Islet of Langerhans (tissue), 1 donor: ENCODE data around the gene HEMK1.

Experiments
- FAIRE-seq: peaks from one replicate; lab custom pipeline; 2011; peaks lifted over from hg19 to GRCh38; lab: Jason Lieb, UNC

The HEMK1 gene

DNA sequence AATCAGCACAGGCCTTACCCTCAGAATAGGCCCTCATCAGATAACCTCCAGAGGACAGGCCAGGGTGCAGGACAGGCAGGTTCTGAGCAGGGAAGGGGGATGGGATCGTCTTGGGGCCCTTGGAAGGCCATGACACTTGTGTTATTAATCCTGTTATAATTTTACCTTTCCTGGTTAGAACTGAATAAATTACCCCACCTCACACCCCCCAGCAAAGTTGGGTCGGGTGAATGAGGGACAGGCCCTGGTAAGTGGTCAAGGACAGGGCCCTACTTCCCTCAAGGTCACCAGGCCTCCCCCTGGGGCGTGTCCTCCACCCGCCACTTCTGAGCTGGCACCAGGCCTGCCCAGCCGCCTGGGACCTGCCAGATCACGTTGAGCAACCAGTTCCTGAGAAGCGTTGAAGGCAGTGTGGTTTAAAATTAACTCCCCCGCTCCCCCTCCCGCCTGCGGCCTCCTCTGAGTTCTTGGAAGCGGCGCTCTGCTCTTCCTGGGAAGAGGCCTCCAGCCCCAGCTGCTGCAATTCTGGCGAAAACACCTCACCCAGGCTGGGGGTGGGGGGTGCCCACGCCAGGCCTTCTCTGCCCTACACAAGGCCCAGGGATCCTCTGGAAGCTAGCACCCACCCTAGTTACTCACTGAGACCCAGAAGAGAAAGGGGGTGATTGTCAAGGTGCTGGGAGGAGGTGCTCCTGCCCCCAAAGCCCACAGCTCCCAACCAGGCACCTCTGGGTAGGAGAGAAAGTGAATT is 31.7 kb downstream of the HEMK1 start:
- no peak for FAIRE-seq

DNA sequence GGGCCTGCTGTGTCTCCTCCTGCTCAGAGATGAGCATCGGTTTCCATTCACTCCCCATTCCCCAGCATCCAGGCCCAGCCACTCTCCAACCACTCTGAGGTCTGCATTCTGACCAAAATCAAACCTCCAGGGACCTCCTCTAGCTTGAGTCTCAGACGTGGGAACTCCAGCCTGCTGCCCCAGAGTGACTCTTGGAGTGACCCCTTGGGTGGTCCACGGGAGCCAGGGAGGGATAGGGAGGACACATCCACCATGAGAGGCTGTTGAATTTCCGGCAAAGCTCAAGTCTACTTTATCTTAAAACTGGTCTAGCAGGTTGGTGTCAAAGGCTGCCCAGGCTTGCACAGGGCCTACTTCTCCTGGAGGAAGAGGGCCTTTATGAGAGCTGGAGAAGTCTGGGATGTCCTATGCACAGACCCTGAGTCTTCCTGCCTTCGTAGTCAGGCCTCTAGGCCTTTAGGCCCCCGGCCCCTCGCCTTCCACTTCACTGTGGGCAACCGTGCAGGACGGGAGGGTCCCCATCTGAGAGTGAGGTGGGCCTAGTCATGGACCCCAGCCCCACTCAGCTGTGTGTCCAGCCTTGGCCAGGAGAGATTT is 33.4 kb downstream of the HEMK1 start:
- FAIRE-seq: no peak

DNA sequence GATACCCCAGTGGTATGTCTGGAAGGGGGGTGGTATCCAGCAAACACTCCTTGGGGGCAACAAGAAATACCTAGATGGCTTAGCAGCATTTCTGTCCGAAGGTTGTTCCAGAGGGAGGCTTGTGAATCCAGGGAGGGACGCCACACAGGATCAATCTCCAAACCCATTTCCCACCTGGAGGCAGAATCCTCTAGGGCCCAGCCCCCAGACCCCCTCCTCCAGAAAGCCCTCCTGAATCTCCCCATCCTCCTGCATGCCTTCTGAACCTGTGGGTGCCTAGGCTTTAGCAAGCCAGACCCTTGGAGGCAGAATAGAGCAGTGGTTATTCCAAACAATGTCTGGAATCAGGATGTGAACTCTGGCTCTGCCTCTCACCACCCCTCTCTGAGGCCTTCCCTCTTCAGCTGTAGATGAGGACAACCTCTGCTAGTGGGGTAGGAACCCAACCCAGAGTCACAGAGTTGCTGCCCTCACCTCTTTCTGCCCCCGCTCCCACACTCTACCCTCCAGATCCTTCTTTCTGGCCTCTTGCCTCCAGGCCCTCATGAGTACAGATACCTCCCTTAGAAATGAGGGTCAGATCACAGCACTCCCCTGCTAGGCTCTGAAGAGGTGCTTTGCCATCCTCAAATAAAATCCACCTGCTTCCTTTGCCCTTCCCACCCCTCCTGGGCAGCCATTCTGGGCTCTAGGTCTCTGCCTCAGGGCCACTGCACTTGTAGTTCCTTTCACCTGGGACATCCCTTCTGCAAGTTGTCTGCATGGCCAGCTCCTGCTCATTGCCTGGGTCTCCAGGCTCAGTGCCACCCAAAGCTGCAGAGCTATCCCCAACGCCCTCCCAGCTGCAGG is 34.2 kb downstream of the HEMK1 start:
- no peak for FAIRE-seq

DNA sequence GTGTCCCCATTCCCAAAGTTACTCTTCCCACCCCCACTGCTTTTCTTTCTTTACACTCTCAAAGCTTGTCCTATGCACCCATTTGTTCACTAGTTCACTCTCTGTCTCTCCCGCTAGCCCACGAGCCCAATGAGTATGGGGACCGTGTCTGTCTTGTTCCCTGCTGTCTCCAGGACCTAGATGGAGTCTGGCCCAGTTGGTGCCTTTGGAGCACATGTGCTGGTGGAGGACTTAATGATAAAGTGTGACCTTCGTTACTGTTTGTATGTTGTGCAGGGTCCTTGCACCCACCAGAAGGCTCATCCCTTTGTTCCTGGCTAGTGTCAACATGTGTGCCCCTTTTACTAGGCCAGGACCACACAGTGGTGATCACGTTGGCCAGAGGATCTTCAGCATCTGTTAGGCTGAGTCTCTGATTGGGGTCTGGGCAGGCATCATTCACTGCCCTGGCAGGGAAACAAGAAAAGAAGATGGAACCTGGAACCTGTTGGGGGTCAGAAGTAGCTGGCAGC is 34.8 kb downstream of the HEMK1 start:
- FAIRE-seq: no peak

DNA sequence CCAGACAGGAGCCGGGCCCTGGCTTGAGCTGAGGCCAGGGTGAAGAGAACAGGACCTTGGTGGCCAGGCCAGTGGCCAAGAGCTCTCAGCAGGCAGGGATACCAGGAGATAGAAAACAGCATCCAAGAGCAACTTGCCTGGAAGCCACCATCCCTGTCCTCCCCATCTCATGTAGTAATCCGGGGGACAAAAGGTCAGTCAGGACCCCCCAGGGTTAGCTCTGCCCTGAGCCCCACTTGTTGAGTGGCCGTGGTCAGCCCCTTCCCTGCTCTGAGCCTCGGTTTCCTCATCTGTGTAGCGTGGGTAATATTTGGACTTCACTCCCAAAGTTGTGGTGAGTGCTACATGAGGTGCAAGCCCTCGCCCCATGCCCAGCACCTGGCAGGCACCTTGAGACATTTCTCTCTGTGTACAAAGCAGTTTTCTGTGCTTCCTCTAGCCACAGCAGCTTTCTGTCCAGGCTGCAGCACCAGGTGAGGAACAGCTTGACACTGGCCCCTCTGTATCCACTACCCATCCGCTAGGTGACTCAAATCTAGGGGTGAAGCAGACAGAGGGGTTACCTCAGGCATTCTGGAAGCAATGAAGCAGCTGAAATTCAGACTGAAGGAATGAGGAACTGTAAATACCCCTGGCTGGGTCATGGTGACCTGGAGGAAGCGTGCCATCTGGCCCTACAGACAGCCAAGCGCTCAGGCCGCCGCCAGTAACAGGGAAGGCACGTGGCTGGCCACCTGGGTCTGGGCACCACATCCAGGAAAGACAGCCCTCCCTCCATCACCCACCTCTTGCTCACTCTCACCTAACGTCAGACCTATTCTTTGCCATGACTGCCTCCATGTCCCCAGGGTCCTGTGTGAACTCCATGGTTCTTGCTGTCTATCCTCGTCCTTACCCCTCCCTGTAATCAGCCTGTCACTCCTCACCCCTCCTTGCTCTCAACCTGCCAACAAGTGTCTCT is 35.6 kb downstream of the HEMK1 start:
- peak; percentile 92 for FAIRE-seq

DNA sequence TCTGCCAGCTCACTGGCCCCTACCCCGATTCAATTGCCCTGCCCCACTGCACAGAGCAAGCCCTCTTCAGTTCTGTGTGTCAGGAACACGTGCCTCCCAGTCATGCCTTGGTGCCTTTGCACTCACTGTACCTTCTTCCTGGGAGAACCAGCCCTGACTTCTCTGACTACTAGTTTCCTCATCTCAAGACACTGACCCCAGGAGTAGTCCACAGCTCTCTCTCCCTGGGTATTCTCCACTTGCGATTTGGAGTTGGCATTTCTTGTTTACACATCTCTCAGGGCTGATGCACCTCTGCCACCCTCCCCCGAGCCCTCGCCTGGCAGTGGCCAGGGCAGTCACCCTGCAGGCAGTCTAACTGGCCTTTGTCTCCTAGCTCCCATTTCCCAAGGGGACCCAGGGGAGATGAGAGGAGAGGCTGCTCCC is 36.6 kb downstream of the HEMK1 start:
- FAIRE-seq: no peak

DNA sequence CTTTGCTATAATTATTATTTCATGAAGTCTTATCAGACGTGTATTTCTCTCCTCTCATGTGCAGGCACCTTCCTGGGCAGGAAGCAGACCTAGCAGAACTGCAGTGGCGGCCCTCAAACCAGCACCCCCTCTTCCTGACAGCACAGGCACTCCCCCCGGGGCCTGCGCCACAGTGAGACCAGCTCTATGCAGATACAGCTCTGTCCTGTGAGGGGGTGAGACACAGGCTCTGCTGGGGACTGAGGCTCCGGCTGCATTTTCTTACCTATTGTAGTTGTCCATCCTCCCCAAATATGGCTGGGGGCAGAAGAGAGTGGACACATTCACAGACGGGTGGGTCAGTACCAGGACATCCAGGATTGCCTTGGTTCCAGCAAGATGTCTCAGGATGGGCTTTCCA is 37.3 kb downstream of the HEMK1 start:
- FAIRE-seq: no peak

DNA sequence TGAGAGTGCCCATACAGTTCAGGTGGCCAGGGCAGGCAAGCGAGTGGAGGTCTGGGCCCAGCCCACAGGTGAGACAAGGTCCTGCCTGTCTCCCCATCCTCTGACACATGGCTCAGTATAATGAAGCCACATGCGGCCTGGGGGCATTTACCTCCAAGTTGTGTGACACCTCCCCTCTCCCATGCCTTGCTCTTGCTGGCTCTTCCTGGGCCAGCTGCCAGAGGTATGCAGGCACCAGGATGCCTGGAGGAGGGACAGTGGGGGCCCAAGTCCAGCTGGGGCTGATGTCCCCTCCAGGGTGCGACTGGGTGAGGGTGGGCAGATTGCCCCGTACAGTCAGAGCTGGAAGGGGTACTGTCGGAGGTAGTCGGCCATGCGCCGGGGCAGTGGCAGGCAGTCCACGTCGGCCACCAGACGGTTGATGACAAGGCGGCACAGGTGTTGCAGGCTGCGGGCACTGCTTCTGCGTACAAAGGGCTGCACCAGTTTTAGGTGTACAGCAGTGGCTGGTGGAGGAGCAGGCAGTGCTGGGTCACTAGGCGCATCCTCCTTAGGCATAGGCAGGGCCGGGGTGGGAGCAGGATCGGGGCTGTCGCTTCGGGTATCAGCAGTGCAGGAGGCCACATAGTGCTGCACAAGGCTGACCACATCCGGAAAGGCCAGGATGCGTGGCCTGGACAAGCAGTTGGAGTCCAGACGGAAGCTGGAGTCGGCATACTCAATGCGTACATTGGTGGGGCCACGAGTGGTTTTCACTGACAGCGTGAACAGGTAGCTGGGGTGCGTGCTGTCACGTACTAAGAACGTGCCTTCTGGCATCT is 38.2 kb downstream of the HEMK1 start:
- no peak for FAIRE-seq

DNA sequence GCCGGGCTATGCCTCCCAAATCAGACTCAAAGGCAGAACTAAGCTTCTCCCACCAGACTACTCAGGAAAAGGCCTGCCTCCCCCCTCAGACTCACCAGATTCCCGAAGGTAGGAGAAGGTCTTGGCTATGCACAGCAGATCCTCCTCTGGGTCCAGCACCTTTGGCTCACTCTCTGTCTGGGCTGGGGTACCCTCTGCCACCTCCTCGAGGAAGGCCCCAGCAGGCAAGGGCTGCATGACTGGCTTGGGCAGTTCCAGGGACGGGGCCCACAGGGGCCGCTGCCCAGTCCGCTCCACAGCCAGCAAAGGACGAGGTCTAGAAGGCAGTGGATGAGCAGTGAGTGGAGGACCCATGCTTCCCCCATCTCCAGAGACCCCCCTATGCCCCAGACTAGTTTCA is 39.0 kb downstream of the HEMK1 start:
- FAIRE-seq: no peak

DNA sequence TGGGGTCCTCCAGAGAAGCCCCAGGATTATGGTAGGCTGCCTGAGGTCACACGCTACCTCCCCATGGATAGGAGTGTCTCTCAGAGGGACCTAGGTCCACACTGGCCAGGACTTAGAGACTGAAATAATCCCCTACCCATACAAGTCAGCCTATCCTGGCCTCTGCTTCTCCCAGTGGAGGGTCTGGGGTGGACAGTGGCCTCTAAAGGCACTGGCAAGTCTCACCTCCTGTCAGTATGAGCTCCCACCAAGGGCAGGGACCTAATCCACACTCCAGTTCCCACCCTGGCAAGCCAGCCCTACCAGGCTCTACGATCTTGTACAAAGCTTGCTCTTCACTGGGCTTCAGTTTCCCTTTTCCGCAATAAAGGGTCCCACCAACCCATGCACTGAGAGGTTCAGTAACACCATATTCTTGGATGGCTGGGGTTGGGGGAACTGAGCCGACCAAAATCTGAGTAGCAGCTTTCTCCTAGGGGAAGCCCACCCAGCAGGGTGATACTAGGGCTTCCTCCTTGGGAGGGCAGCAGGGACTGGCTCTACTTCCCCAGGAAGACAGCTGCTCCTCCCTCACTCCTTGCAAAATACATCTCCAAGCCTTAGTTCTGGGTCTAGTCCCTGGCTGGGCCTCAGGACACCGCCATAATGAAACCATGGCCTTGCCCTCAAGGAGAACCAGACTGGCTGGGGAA is 39.9 kb downstream of the HEMK1 start:
- FAIRE-seq: no peak

DNA sequence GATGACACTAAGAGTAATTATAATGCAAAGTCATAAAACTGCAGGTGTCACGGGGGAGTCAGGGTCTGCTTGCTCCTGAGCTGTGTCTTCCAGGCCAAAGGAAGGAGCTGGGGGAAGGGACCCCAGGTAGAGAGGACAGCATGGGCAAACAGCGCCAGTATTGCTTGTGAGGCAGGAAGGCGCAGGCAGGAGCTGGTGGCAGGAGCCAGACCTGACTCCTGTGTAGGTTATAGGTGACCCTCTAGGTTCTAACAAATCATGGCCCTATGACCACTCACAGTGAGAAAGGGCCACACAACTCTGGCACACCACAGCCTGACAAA is 40.4 kb downstream of the HEMK1 start:
- FAIRE-seq: no peak

DNA sequence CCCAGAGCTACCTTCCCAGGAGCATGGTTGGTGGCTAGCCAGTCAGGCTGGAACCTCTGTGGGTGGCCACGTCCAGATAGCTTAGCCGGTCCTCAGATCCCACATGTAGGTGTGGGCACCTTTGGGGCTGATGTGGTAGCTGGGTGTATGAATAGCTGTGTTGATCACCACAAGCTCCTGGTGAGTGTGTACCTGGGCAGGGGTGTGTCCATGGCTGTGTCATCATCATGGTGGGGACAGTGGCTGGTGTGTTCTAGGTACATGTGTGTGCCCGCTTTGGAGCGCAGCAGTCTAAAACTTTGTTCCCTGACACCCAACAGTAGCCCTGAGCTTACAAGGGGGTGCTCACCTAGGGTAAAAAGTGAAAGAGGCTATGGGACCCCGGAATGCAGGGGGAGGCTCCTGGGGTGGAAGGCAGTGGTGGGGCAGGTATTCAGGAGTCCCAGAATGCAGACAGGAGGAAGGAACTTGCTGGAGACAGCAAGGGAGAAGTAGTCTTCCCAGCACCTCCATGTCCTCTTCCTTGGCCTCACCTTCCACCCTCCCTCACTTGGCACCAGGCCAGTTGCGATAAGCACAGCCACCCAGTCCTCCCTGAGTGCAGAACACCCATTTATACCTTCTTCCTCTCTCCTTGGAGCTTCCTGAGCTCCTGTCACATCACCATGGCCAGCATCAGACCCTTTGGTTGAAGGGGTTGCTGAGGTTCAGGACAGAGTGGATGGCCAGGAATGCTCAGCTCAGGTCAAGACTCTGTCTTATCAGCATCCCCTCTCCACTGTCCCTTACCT is 41.1 kb downstream of the HEMK1 start:
- FAIRE-seq: no peak

DNA sequence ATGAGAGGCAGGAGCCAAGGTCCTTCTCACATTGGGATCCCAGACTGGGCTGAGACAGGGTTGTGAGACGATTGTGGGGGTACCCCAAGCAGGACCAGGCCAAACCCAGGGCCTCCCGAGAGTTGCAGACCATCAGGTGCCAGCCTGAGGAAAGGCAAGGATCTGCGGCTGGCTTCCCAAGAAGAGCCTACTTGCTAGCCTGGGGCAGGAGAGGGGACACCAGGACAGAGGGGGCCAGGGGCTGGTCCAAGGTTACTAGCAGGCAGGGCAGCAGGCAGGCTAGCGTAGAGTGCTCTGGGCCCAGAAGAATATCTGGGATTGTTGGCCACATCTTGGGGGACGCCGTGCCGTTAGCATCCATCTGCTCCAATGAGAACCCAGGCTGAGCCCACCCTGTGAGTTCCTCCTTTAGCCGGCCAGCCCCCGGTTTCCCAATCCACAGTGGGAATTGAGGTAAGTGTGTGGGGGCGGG is 41.7 kb downstream of the HEMK1 start:
- FAIRE-seq: no peak

DNA sequence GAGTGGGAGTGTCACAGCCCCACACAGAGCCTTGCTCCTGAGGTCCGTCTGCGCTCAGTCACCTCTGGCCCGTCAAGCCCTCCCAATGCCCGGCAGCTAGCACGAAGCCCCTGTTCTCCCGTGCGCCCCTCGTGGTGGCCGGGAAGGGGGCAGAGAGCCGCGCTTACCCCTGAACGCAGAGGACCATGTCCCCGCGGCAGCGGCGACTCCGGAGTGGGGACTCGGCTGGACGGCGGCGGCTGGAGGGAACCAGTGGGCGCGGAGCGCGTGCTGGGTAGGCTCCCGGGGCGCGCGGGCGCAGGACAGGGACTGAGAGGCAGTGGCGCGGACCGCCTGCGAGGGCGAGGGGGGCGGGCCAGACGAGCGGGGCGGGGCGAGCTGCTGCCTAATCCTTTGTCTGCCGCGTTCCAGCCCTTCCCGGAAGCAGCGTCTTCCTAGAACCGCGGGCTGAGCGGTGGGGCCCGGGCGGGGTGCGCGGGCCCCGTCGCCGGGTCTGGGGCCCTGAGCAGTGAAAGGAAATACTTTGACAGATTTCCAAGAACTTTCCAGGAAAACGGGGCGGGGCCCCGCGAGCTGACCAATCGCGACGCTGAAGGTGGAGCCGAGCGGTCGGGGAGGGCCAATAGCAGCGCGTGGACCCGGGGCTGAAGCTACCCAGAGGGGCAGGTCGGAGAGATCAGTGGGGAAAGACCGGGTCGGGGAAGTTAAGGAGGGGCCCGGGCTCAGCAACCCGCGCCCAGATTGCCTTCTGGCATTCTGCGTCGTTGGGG is 42.3 kb downstream of the HEMK1 start, which contains the start of gene CISH:
CISH (minus strand) TSS at position 311 of the 770 bp plus-strand sequence; CDS start at position 187, 124 bp downstream.
- FAIRE-seq: no peak

DNA sequence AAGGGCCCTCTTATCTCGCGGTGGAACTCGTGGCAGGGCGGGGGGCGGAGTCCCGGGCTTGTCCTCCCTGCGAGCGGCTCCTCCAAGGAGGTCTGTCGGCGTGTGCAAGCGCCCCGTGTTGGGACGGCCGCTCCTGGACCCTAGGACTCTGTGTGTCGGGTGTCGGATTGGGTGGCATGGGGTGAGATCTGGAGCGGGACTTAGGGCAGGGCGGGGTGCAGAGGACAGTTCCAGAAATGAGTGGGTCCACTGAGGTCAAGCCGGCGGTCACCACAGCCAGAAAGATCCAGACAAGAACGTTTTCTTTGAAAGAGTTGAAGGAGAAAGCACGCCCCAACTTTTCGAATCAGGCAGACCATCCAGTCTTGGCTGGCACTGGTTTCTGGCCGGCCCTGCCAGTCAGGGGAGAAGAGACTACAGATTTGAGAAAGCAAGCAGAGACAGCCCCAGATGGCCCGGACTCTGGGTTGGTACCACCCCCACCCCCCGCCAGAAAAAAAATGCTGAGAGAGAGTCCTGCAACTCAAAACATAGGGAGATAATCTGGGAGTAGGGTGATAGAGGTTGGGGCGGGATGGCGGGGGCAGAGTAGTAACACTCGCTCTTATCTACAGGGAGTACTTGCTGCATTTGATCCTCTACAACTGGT is 43.0 kb downstream of the HEMK1 start:
- no peak for FAIRE-seq

DNA sequence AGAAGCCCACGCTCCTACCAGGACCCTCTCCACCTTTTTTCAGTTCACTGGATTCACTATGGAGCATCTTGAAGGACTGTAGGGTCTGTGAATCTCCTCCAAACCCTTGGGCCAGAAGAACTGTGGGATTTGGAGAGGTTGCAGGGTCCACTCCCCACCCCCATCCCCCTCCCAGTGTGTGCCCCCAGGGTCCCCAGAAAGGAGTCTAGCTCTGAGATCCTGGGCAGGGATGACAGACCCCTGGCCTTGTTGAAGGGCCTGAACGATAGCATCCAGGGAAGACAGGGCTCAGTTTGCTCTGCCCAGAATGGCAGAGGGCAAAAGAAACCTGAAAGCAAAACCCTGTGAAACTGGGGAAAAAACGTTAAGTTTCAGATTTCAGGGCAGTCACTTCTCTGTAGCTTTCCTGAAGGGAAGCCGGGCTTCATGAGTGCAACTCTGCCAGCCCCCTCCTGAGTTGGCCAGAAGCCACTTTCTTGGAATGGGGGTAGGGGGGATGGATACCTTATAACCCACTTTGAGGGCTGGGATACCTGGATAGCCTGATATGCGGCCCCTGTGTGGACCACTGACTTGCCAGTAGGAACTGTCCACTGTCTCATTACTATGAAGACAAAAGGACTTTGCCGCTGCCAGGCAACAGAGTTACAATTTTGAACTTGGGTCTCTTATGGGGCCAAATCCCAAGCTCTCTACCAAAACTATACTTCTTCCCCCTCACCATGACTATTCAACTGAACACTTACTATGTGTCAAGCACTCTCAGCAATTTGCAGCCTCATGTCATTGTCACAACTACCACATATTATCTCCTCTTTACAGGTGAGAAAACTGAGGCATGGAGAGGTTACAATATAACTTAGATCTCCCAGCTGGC is 43.9 kb downstream of the HEMK1 start:
- FAIRE-seq: no peak

DNA sequence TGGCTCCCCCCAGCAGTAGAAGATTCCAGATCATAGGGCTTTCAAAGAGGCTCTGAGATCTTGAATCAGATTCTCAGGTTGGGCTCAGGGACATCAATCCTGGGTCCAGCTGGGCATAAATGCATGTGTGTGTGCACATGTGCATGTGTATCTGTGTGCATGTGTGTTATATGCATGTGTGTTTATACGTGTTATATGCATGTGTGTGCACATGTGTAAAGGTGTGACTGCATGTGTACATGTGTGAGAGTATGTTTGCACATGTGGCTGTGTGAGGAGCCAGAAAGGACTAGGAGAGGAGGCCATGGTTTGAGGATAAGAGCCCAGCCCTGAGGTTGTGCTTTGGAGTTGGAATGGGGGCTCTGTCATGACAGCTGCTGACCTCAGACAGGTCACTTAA is 45.9 kb downstream of the HEMK1 start:
- no peak for FAIRE-seq
